ENCODE data around the gene CATSPERD. TPM values are rescaled to one million over a fixed set of nuclear protein-coding genes. Genes with fewer than 3 reads are reported as not detected.
A peak's percentile ranks its signal among the peaks of the same experiment; 100 is the strongest.

The CATSPERD gene
- total and polyA plus RNA-seq, 9 of the 15 experiments (the other 6 are each of a cell fraction or from before 2014, with no cell fraction given) = not detected

DNA sequence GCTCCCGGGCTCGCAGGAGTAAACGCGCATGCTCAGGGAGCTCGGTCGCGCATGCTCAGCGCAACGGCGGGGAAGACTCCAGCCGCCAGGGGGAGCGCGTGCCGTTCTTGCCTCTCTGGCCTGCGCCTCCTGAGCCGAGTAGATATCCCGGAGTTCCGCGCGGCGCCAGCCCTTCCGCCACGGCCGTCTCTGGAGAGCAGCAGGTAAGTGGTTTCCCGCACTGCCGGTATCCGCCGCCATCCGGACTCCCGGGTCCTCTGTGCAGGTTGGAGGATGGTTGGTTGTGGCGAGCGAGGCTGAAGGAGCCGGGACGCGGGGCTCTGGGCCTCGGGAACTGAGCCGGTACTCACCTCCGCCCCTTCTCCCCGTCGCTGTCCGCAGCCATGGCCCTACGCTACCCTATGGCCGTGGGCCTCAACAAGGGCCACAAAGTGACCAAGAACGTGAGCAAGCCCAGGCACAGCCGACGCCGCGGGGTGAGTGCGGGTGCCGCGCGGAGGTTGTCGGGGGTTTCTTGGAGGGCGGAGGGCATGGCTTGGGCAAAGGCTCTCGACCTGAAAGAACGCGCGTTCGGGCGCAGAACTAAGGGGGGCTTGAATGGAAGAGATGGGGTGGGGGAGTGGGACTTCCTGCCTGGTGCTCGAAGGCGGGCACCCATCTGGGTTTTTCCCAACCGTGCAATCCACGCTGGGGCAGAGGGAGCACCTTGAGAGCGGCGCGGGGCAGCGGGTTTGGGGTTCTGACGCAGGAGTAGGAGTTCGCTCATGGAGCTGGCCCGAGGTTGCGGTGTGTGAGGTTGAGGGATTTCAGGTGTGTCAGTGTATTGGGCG is 30.1 kb upstream of the CATSPERD start, which contains the start of gene RPL36 (continued):
- TF ChIP-seq, protein P1, sequence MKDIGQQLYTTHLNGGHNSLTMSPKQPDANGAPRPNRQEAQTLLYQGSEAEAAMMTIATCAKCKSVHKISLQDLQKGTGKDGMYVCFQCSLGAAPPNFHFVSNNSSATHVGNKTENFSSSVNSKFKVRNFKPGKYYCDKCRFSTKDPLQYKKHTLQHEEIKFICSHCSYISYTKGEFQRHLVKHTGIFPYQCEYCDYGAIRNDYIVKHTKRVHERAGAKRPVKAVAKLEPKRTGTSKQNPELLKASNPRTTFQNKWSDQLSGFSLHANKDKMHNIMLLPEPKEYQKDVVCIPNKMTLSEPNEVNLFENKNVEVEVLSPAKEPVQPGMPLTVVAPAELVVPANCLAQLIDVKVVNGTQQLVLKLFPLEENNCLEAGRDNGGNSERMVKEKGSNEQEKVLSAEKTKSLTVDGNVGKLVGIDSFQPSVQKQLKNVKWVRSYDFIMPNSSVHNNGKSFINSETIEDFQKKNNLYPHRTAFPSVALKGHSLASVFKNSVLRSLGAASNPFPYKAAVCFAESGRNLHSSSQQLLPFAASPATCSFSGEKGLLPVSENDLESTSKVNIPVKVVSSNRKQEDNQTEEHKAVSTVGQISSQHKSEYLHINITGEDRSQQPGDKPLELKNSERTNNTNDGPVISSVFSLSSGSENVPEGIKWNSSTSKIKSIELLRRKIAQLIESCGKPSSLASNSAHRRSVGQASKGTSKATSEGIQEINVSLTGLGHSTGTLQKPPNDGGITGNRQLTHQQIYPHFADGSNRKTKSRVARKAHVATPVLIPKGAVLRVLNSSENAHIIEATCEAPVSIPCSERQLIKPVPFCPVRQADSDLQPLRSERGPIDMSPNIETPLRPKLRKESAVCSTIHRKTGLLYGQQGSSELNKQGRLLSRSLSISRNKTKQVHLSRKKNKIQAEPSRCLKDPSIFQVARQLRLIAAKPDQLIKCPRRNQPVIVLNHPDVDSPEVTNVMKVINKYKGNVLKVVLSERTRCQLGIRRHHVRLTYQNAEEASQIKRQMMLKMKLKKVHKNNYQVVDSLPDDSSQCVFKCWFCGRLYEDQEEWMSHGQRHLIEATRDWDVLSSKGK (CRISPR knock-in tag; IDR thresholded peaks at IDR 0.05) = no peak
- TF ChIP-seq LCOR (CRISPR knock-in tag; IDR thresholded peaks at IDR 0.05) (peak; percentile 79), ZKSCAN1 (IDR thresholded peaks at IDR 0.05; ENCODE audit: low read depth, low read length) (peak; percentile 37), HINFP (tag; conservative IDR thresholded peaks at IDR 0.05; ENCODE audit: low read depth) (no peak), CBX3 (IDR thresholded peaks at IDR 0.05; ENCODE audit: borderline replicate concordance in 1 of 2, low read length in 2 of 2) (no peak), ZNF23 (CRISPR knock-in tag; IDR thresholded peaks at IDR 0.05) (no peak), ATF2 (CRISPR knock-in tag; IDR thresholded peaks at IDR 0.05) (no peak), POLR2B (IDR thresholded peaks at IDR 0.05; ENCODE audit: low read depth, partially characterized antibody) (peak; percentile 99), ZNF79 (CRISPR knock-in tag; IDR thresholded peaks at IDR 0.05; ENCODE audit: low read depth) (no peak), ZNF707 (CRISPR knock-in tag; conservative IDR thresholded peaks at IDR 0.05) (no peak), ZNF398 (CRISPR knock-in tag; IDR thresholded peaks at IDR 0.05) (no peak), ZNF644 (tag; IDR thresholded peaks at IDR 0.05; ENCODE audit: low read depth) (no peak), ZBTB34 (CRISPR knock-in tag; IDR thresholded peaks at IDR 0.05) (no peak), DIDO1 (tag; IDR thresholded peaks at IDR 0.05; ENCODE audit: low read depth) (no peak), CXXC5 (CRISPR knock-in tag; IDR thresholded peaks at IDR 0.05) (peak; percentile 79), ZNF766 (CRISPR knock-in tag; conservative IDR thresholded peaks at IDR 0.05) (no peak), HDAC1 (IDR thresholded peaks at IDR 0.05) (peak in 1 of 2 experiments; percentile 85; a peak in 2 of 4 replicates)

All from K562 (cell line).